Measurements from ENCODE around the gene PDE9A.

GRCh38 chr21:42654179-42654912 lies 925 bp downstream of the PDE9A start:
- TF ChIP-seq CTCF (IDR thresholded peaks at IDR 0.05) (no peak), POLR2A (IDR thresholded peaks at IDR 0.05) (no peak)
